IMR-90 (cell line): Measurements from ENCODE around the gene FBRSL1. TPM values are rescaled to one million over a fixed set of nuclear protein-coding genes. Genes with fewer than 3 reads are reported as not detected.

ENCODE experiments used
- ATAC-seq: fragments of 200-7000 bp; cut with Tn5 transposase; 2 replicates; pipeline ENCODE4 v1.9.1; 2020; ENCODE audit warnings: low read depth, mild to moderate bottlenecking, moderate library complexity
- BruUV-seq: library from RNA; stranded (reverse); fragments of 400-500 nt; replicated peaks from 2 replicates; lab custom pipeline; 2021; lab: Mats Ljungman, UMichigan
- CTCF ChIA-PET: fragments of 300-600 bp; formaldehyde crosslinking; extraction: SDS; loops from one replicate; lab custom pipeline; 2021; ENCODE audit warnings: antibody characterized with exemption; lab: Yijun Ruan, JAX
- POLR2A ChIA-PET: fragments of 300-600 bp; sonication (Branson Sonifier 250); formaldehyde crosslinking; loops from one replicate; lab custom pipeline; 2022; ENCODE audit warnings: antibody characterized with exemption; ENCODE audit not compliant: unreplicated experiment; lab: Charles Lee
- DNase-seq: peaks from one replicate; pipeline ENCODE4 v3.0.0; 2013
- H2AFZ ChIP-seq: replicated peaks from 2 replicates; pipeline ENCODE3; 2013; ENCODE audit warnings: low read length, mild to moderate bottlenecking; ENCODE audit not compliant: poor library complexity
- H2AK5ac ChIP-seq: 2 replicates; pipeline ENCODE4 v1.6.1; 2013; ENCODE audit warnings: low read depth, low read length, inconsistent platforms
- H2AK9ac ChIP-seq: replicated peaks from 2 replicates; pipeline ENCODE3; 2013; ENCODE audit warnings: mild to moderate bottlenecking, low read depth, low read length, moderate library complexity; ENCODE audit not compliant: poor library complexity
- H2BK120ac ChIP-seq: 2 replicates; pipeline ENCODE4 v1.6.1; 2013; ENCODE audit warnings: low read depth, low read length, inconsistent platforms
- H2BK15ac ChIP-seq: 3 replicates; pipeline ENCODE4 v1.6.1; 2013; ENCODE audit warnings: low read depth, low read length, inconsistent platforms
- H2BK20ac ChIP-seq: 2 replicates; pipeline ENCODE4 v1.6.1; 2013; ENCODE audit warnings: low read depth, mild to moderate bottlenecking, inconsistent platforms, low read length, moderate library complexity
- H2BK5ac ChIP-seq: 2 replicates; pipeline ENCODE4 v1.6.1; 2013; ENCODE audit warnings: mild to moderate bottlenecking, low read depth, low read length, inconsistent platforms; ENCODE audit not compliant: poor library complexity, severe bottlenecking
- H3K14ac ChIP-seq: replicated peaks from 2 replicates; pipeline ENCODE4 v1.6.1; 2013; ENCODE audit warnings: low read depth, low read length, inconsistent platforms
- H3K18ac ChIP-seq: 2 replicates; pipeline ENCODE4 v1.6.1; 2013; ENCODE audit warnings: low read depth, low read length, control low read depth
- H3K23ac ChIP-seq: 2 replicates; pipeline ENCODE4 v1.6.1; 2013; ENCODE audit warnings: low read depth, low read length, inconsistent platforms
- H3K27ac ChIP-seq: 2 replicates; pipeline ENCODE4 v1.5.1; 2013; ENCODE audit warnings: mild to moderate bottlenecking, control low read depth, low read length; ENCODE audit not compliant: insufficient read depth
- H3K27me3 ChIP-seq: 2 replicates; pipeline ENCODE4 v1.6.1; 2013; ENCODE audit warnings: low read length; ENCODE audit not compliant: control insufficient read depth, insufficient read depth
- H3K36me3 ChIP-seq: 2 replicates; pipeline ENCODE4 v1.6.1; 2013; ENCODE audit warnings: low read length, mixed read lengths; ENCODE audit not compliant: control insufficient read depth, insufficient read depth
- H3K4ac ChIP-seq: 2 replicates; pipeline ENCODE4 v1.6.1; 2013; ENCODE audit warnings: low read depth, low read length, inconsistent platforms
- H3K4me1 ChIP-seq: 2 replicates; pipeline ENCODE4 v1.6.1; 2013; ENCODE audit warnings: low read length, mixed read lengths; ENCODE audit not compliant: control insufficient read depth, insufficient read depth
- H3K4me2 ChIP-seq: 2 replicates; pipeline ENCODE4 v1.6.1; 2013; ENCODE audit warnings: low read depth, mild to moderate bottlenecking, control low read depth, low read length, moderate library complexity
- H3K4me3 ChIP-seq: 2 replicates; pipeline ENCODE4 v1.5.1; 2013; ENCODE audit warnings: low read depth, mild to moderate bottlenecking, control low read depth, low read length, moderate library complexity; ENCODE audit not compliant: insufficient read depth
- H3K56ac ChIP-seq: 2 replicates; pipeline ENCODE4 v1.6.1; 2013; ENCODE audit warnings: low read length, inconsistent platforms; ENCODE audit not compliant: insufficient read depth; ENCODE audit errors: extremely low read depth
- H3K79me1 ChIP-seq, 2 experiments: 2 replicates each; pipeline ENCODE4 v1.6.1; 2013; ENCODE audit warnings: low read length in 2 of 2, inconsistent platforms in 1 of 2, low read depth in 1 of 2
- H3K9ac ChIP-seq: 2 replicates; pipeline ENCODE4 v1.6.1; 2013; ENCODE audit warnings: low read depth, low read length, control low read depth
- H3K9me1 ChIP-seq: 2 replicates; pipeline ENCODE4 v1.6.1; 2013; ENCODE audit warnings: low read length, inconsistent platforms; ENCODE audit not compliant: insufficient read depth
- H3K9me3 ChIP-seq: 2 replicates; pipeline ENCODE4 v1.6.1; 2013; ENCODE audit warnings: low read length; ENCODE audit not compliant: control insufficient read depth, insufficient read depth
- H4K20me1 ChIP-seq: 2 replicates; pipeline ENCODE4 v1.6.1; 2013; ENCODE audit warnings: low read length, inconsistent platforms; ENCODE audit not compliant: insufficient read depth
- H4K5ac ChIP-seq: 2 replicates; pipeline ENCODE4 v1.6.1; 2013; ENCODE audit warnings: mild to moderate bottlenecking, low read depth, low read length, control low read depth
- H4K8ac ChIP-seq, 2 experiments: 2 replicates each; pipeline ENCODE4 v1.6.1; 2013; ENCODE audit warnings: low read depth in 2 of 2, low read length in 2 of 2, control low read depth in 1 of 2, inconsistent platforms in 1 of 2
- H4K91ac ChIP-seq: 2 replicates; pipeline ENCODE4 v1.6.1; 2013; ENCODE audit warnings: low read depth, low read length, inconsistent platforms; ENCODE audit not compliant: insufficient read depth
- BHLHE40 ChIP-seq: fragments of 150-350 bp; IDR thresholded peaks from 2 replicates; pipeline ENCODE4 v1.6.1; 2016; ENCODE audit warnings: mild to moderate bottlenecking, low read depth, low read length
- CEBPB ChIP-seq: IDR thresholded peaks from 2 replicates; pipeline ENCODE4 v1.6.1; 2012; ENCODE audit warnings: low read depth, low read length, improper control_type of control experiment
- CHD1 ChIP-seq: IDR thresholded peaks from 2 replicates; pipeline ENCODE4 v1.6.1; 2012; ENCODE audit warnings: low read depth, low read length, improper control_type of control experiment
- MAFK ChIP-seq: IDR thresholded peaks from 2 replicates; pipeline ENCODE4 v1.6.1; 2012; ENCODE audit warnings: low read depth, low read length, improper control_type of control experiment
- MAZ ChIP-seq: IDR thresholded peaks from 2 replicates; pipeline ENCODE4 v1.6.1; 2012; ENCODE audit warnings: low read depth, mild to moderate bottlenecking, low read length, improper control_type of control experiment, moderate library complexity, borderline replicate concordance
- MXI1 ChIP-seq: IDR thresholded peaks from 2 replicates; pipeline ENCODE4 v1.6.1; 2012; ENCODE audit warnings: low read depth, mild to moderate bottlenecking, low read length, moderate library complexity, borderline replicate concordance
- POLR2A ChIP-seq: IDR thresholded peaks from 2 replicates; pipeline ENCODE4 v1.6.1; 2012; ENCODE audit warnings: mild to moderate bottlenecking, low read depth, low read length
- RCOR1 ChIP-seq: IDR thresholded peaks from 2 replicates; pipeline ENCODE4 v1.6.1; 2012; ENCODE audit warnings: mild to moderate bottlenecking, low read length, improper control_type of control experiment; ENCODE audit not compliant: insufficient replicate concordance
- RFX5 ChIP-seq: IDR thresholded peaks from 2 replicates; pipeline ENCODE4 v1.8.0; 2012; ENCODE audit warnings: low read depth, mild to moderate bottlenecking, low read length, moderate library complexity
- SMC3 ChIP-seq: fragments of 150-350 bp; IDR thresholded peaks from 2 replicates; pipeline ENCODE4 v1.6.1; 2016; ENCODE audit warnings: low read depth, mild to moderate bottlenecking, antibody characterized with exemption, low read length, moderate library complexity
- WGBS, 2 experiments: methylation state at CpG; one replicate each; pipeline versions ENCODE4 v1.1.5 to v1.1.7; 2013; ENCODE audit warnings: missing lambda C conversion rate in 2 of 2; ENCODE audit not compliant: insufficient read length in 1 of 2; ENCODE audit errors: extremely low coverage in 2 of 2; 5-methylcytosine and 5-hydroxymethylcytosine counted together
- dilution Hi-C: fragments of 300-500 bp; cut with HindIII; formaldehyde crosslinking; loops from one replicate; pipeline ENCODE4 v1.14.3; 2018; ENCODE audit warnings: low sequenced_read_pairs; ENCODE audit not compliant: unreplicated experiment
- in situ Hi-C: fragments of 300-500 bp; cut with MboI; formaldehyde crosslinking; loops from 3 replicates; pipeline ENCODE4 v1.14.3; 2019; ENCODE audit warnings: low sequenced_read_pairs, inconsistent platforms, mixed read lengths
- intact Hi-C: fragments of 100-400 bp; cut with micrococcal nuclease; formaldehyde crosslinking; loops from 2 replicates; pipeline ENCODE4 v1.10.0; 2022
- polyA plus RNA-seq, 3 experiments: library from polyadenylated mRNA; depleted of rRNA; stranded (reverse); fragments of >200 nt; gene quantifications; 2 replicates each; pipeline ENCODE4 v1.2.3, GENCODE V29; 2012; ENCODE audit warnings: low replicate concordance in 1 of 3
- total RNA-seq: library from RNA; depleted of rRNA; stranded (reverse); fragments of >200 nt; gene quantifications from 2 replicates; pipeline ENCODE4 v1.2.3, GENCODE V29; 2012

The FBRSL1 gene
- total and polyA plus RNA-seq, 2 of the 4 experiments (the other 2 are of a cell fraction) = 0.36 to 10.8 TPM

DNA sequence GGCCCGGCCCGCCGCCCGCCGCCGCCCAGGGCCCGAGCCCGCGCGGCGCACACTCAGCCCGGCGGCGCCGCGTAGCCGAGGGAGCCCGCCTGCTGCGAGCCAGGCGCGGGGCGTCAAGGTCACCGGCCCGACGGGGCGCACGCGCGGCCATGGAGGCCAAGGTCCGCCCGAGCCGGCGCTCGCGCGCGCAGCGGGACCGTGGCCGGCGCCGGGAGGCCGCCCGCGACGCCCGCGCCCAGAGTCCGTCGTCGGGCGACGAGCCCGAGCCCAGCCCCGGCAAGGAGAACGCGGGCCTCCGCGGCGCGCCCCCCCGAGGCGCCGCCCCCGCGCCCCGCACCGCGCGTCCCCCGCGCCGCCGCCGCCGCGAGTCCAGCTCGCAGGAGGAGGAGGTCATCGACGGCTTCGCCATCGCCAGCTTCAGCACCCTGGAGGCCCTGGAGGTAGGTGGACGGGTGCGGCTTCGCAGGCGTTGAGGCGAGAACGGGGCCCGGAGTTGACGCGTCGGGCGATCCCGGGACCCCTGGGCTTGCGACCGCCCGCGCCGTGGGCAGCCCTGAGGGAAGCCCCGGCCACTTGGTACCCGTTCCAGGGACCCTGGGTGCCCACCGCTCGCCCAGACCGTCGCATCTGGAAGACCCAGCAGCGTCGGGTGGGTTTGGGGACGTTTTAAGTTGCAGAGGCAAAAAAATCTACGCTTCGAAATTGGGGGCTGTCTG, 629 bp downstream of the FBRSL1 start:
- peak; percentile 20 for DNase-seq
- in situ Hi-C loops (no loop called here), intact Hi-C loops (loop anchor here (2.0 kb wide), 1 partner anchor 70 kb away; no protein-coding TSS in a partner anchor), dilution Hi-C loops (no loop called here)
- peaks cover 13% of the 10 kb centered on the region; the same call in 1 of the 2 replicates for H3K4me1 ChIP-seq
- no peak overlapping the region for H4K8ac ChIP-seq
- peak overlapping the region; percentile 17; the same call in 1 of the 2 replicates for H3K27ac ChIP-seq
- peak overlapping the region; percentile 1; the same call in 1 of the 2 replicates for H3K23ac ChIP-seq
- H3K9me1 ChIP-seq = no peaks in the 10 kb centered on the region
- POLR2A ChIA-PET = no interaction called here
- no peak overlapping the region for H3K18ac ChIP-seq
- H3K9ac ChIP-seq = peak overlapping the region; percentile 19
- H2AK5ac ChIP-seq = no peak overlapping the region
- H3K56ac ChIP-seq = no peak overlapping the region
- no peak overlapping the region for H2BK20ac ChIP-seq
- H2BK120ac ChIP-seq = no peak overlapping the region
- peak overlapping the region; percentile 49 for H2AFZ ChIP-seq
- 0 out of 2 replicates have a peak overlapping the region, but pooled peaks have one; percentile 68 for H3K14ac ChIP-seq
- WGBS, 2 experiments = 1% methylated on average over 50 of the region's 110 CpGs; no CpG with 5 or more reads in 1 of the 2 experiments
- H2BK15ac ChIP-seq = no peak overlapping the region
- H3K4me2 ChIP-seq = peak overlapping the region; percentile 97
- H3K27me3 ChIP-seq = peaks cover 3% of the 10 kb centered on the region; the same call in 1 of the 2 replicates
- H2BK5ac ChIP-seq = no peak overlapping the region
- H3K36me3 ChIP-seq = 0 out of 2 replicates have a peak, but pooled peaks cover 1% of the 10 kb centered on the region
- ATAC-seq = peak; percentile 25
- no peaks in the 10 kb centered on the region for H3K9me3 ChIP-seq
- H2AK9ac ChIP-seq = peak overlapping the region; percentile 68
- no peak overlapping the region for H4K5ac ChIP-seq
- no TSS peak for BruUV-seq
- H3K4me3 ChIP-seq = peak overlapping the region; percentile 91
- TF ChIP-seq SMC3 (no peak), MXI1 (peak; percentile 26; the same call in 1 of the 2 replicates), RCOR1 (no peak), MAFK (no peak), BHLHE40 (no peak), RFX5 (no peak), MAZ (no peak), CEBPB (no peak), POLR2A (0 out of 2 replicates have a peak, but pooled peaks have one; percentile 26), CHD1 (no peak)
- CTCF ChIA-PET = no interaction called here
- no peak overlapping the region for H4K91ac ChIP-seq
- no peak overlapping the region for H3K4ac ChIP-seq
- peaks cover 12 to 43% of the 10 kb centered on the region in 2 experiments for H3K79me1 ChIP-seq
- peaks cover 49% of the 10 kb centered on the region for H4K20me1 ChIP-seq
